ENCODE data around the gene DGKI. TPM values are rescaled to one million over a fixed set of nuclear protein-coding genes. Genes with fewer than 3 reads are reported as not detected.

DGKI gene
- polyA plus RNA-seq, 2 of the 4 experiments (the other 2 are of a cell fraction) = 0.05 to 0.08 TPM

DNA sequence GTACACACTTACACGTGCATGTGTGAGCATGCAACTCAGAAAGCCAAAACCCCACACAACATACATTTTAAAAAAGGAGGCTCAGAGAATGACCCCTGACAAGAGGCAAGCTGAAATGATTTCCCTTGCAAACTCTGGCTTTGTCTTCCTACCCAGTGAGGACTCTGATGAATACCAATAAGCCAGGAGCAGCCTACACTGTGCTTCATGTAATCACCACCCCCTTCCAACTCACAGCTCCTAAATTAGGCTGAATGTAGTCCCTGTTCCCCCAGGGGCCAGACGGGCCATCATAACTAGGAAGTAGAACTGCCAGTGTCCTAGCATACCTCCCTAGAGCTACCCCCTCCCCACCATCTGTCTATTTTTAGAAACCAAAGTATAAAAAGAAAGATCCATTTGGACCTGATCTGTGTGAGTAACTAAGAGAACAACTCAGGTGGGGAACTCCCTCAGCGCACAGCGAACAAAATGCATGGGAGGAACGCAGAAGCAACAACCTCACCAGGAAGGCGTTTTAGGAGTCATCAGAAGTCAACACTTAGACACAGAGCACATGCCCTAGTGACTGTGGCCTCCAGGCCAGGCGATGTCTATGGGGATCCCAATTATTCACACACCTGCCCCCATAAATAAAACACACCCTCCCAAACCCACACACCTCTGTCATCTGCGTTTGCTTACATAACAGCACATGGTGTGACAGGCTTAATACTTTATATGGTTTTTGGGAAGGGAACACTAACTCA lies 1.9 kb downstream of the DGKI start:
- CTCF ChIA-PET = interaction anchor here (0.9 kb wide), 1 partner anchor 188 kb away, joined by 4 read pairs; no protein-coding TSS in a partner anchor
- Histone ChIP-seq H3K4me1 (no peaks in the 10 kb centered on the region; the same call in 2 of the 3 replicates), H3K27ac (no peak overlapping the region), H3K4me3 (no peak overlapping the region), H3K4me2 (no peak overlapping the region), H3K9me3 (no peaks in the 10 kb centered on the region)
- FAIRE-seq (no peak), ATAC-seq (no peak), DNase-seq (ENCODE audit: low read depth in 1 of 2, low spot score in 1 of 2) (no peak)
- WGBS (ENCODE audit: missing lambda C conversion rate) = 62% methylated on average over 8 of the region's 8 CpGs
- no peak for TF ChIP-seq CEBPB (IDR thresholded peaks at IDR 0.05)
- TF ChIP-seq MAFK (IDR thresholded peaks at IDR 0.05; ENCODE audit: partially characterized antibody) = no peak
- no peak for TF ChIP-seq POLR2A (IDR thresholded peaks at IDR 0.05; ENCODE audit: low read length)
- no peak for TF ChIP-seq TP53 (CRISPR knock-in tag; IDR thresholded peaks at IDR 0.05)
- TF ChIP-seq, protein P1, sequence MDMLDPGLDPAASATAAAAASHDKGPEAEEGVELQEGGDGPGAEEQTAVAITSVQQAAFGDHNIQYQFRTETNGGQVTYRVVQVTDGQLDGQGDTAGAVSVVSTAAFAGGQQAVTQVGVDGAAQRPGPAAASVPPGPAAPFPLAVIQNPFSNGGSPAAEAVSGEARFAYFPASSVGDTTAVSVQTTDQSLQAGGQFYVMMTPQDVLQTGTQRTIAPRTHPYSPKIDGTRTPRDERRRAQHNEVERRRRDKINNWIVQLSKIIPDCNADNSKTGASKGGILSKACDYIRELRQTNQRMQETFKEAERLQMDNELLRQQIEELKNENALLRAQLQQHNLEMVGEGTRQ (IDR thresholded peaks at IDR 0.05) = no peak
- TF ChIP-seq FOSL2 (IDR thresholded peaks at IDR 0.05) = no peak
- TF ChIP-seq FOSL2 (CRISPR knock-in tag; IDR thresholded peaks at IDR 0.05) = no peak
- no peak for TF ChIP-seq TFCP2L1 (CRISPR knock-in tag; IDR thresholded peaks at IDR 0.05)
- TF ChIP-seq, protein P2, sequence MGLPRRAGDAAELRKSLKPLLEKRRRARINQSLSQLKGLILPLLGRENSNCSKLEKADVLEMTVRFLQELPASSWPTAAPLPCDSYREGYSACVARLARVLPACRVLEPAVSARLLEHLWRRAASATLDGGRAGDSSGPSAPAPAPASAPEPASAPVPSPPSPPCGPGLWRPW (IDR thresholded peaks at IDR 0.05) = no peak
- no peak for TF ChIP-seq BHLHE40 (IDR thresholded peaks at IDR 0.05; ENCODE audit: low read depth, low read length)
- TF ChIP-seq NR3C1 (IDR thresholded peaks at IDR 0.05) = no peak
- TF ChIP-seq POLR2AphosphoS2 (conservative IDR thresholded peaks at IDR 0.05; ENCODE audit: low read length) = no peak
- POLR2A ChIA-PET = no interaction called here

DNA sequence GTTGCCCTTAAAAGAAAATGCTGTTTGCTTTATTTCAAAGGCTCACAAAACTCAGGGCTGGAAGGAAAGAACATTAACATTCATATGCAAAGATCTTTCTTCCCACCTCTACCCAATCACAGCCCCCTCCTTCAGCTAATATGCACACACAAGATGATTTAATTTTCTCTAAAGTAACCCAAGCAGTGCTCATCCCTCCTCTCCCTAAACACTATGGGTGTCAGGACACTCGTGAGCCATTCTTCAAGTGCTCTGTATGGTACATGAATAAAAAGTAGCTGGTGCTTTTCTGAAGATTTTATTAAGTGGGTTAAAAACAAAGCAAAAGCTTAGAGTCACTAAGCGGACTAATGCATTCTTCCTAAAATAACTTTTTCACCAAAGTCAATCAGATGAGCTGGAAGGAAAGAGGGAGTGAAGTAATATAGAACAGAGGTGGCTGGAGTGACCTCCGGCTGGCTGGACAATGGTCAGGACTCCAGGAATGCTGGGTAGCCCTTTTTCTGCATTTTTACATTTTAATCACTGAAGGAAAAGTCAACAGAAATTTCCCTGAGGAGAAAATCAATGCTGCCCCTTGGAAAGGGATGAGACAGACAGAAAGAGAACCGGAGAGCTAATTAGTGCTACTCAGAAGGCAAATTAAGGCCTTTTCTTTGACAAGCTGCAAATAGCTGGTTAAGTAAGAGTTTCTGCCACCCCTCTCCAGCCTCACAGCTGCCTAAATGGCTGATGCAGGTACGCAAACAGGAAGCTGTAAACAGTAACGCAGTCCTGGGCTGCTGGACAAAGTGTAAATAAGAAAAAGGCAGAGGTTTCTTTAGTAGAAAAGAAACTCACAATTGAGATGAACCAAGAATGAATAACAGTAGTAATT lies 6.6 kb downstream of the DGKI start:
- ATAC-seq (no peak), FAIRE-seq (no peak), DNase-seq (ENCODE audit: low read depth in 1 of 2, low spot score in 1 of 2) (no peak)
- Histone ChIP-seq H3K4me3 (no peak overlapping the region), H3K4me1 (no peaks in the 10 kb centered on the region), H3K27ac (no peak overlapping the region), H3K4me2 (no peak overlapping the region), H3K9me3 (no peaks in the 10 kb centered on the region)
- no peak for TF ChIP-seq BHLHE40 (IDR thresholded peaks at IDR 0.05; ENCODE audit: low read depth, low read length)
- no peak for TF ChIP-seq CHD2 (IDR thresholded peaks at IDR 0.05; ENCODE audit: low read length, partially characterized antibody)
- TF ChIP-seq NPAS2 (CRISPR knock-in tag; IDR thresholded peaks at IDR 0.05; ENCODE audit: borderline replicate concordance) = no peak
- TF ChIP-seq, protein P1 (IDR thresholded peaks at IDR 0.05) = no peak
- TF ChIP-seq, protein P3, sequence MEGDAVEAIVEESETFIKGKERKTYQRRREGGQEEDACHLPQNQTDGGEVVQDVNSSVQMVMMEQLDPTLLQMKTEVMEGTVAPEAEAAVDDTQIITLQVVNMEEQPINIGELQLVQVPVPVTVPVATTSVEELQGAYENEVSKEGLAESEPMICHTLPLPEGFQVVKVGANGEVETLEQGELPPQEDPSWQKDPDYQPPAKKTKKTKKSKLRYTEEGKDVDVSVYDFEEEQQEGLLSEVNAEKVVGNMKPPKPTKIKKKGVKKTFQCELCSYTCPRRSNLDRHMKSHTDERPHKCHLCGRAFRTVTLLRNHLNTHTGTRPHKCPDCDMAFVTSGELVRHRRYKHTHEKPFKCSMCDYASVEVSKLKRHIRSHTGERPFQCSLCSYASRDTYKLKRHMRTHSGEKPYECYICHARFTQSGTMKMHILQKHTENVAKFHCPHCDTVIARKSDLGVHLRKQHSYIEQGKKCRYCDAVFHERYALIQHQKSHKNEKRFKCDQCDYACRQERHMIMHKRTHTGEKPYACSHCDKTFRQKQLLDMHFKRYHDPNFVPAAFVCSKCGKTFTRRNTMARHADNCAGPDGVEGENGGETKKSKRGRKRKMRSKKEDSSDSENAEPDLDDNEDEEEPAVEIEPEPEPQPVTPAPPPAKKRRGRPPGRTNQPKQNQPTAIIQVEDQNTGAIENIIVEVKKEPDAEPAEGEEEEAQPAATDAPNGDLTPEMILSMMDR (IDR thresholded peaks at IDR 0.05) = no peak
- TF ChIP-seq EHMT2 (IDR thresholded peaks at IDR 0.05; ENCODE audit: low read depth) = no peak
- no peak for TF ChIP-seq TP53 (CRISPR knock-in tag; IDR thresholded peaks at IDR 0.05)
- TF ChIP-seq CHD4 (IDR thresholded peaks at IDR 0.05; ENCODE audit: borderline replicate concordance) = no peak
- no peak for TF ChIP-seq HOXB5 (CRISPR knock-in tag; IDR thresholded peaks at IDR 0.05)
- TF ChIP-seq, protein P4, sequence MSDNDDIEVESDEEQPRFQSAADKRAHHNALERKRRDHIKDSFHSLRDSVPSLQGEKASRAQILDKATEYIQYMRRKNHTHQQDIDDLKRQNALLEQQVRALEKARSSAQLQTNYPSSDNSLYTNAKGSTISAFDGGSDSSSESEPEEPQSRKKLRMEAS (IDR thresholded peaks at IDR 0.05) = no peak
- no peak for TF ChIP-seq SREBF2 (IDR thresholded peaks at IDR 0.05)
- TF ChIP-seq, protein P5, sequence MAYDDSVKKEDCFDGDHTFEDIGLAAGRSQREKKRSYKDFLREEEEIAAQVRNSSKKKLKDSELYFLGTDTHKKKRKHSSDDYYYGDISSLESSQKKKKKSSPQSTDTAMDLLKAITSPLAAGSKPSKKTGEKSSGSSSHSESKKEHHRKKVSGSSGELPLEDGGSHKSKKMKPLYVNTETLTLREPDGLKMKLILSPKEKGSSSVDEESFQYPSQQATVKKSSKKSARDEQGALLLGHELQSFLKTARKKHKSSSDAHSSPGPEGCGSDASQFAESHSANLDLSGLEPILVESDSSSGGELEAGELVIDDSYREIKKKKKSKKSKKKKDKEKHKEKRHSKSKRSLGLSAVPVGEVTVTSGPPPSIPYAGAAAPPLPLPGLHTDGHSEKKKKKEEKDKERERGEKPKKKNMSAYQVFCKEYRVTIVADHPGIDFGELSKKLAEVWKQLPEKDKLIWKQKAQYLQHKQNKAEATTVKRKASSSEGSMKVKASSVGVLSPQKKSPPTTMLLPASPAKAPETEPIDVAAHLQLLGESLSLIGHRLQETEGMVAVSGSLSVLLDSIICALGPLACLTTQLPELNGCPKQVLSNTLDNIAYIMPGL (CRISPR knock-in tag; IDR thresholded peaks at IDR 0.05; ENCODE audit: borderline replicate concordance) = no peak
- no peak for TF ChIP-seq POLR2A (IDR thresholded peaks at IDR 0.05; ENCODE audit: low read length)
- TF ChIP-seq POLR2AphosphoS2 (conservative IDR thresholded peaks at IDR 0.05; ENCODE audit: low read length) = no peak
- TF ChIP-seq, protein P6, sequence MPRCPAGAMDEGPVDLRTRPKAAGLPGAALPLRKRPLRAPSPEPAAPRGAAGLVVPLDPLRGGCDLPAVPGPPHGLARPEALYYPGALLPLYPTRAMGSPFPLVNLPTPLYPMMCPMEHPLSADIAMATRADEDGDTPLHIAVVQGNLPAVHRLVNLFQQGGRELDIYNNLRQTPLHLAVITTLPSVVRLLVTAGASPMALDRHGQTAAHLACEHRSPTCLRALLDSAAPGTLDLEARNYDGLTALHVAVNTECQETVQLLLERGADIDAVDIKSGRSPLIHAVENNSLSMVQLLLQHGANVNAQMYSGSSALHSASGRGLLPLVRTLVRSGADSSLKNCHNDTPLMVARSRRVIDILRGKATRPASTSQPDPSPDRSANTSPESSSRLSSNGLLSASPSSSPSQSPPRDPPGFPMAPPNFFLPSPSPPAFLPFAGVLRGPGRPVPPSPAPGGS (IDR thresholded peaks at IDR 0.05) = no peak
- TF ChIP-seq GATA3 (IDR thresholded peaks at IDR 0.05; ENCODE audit: borderline replicate concordance) = no peak
- 44% methylated on average over 6 of the region's 6 CpGs for WGBS (ENCODE audit: missing lambda C conversion rate)
- ChIA-PET CTCF (interaction anchor here (0.8 to 1.1 kb wide), 4 partner anchors 11 to 184 kb away, joined by 3 to 4 read pairs (median 4); no protein-coding TSS in a partner anchor), POLR2A (no interaction called here)
